Thymus (tissue), 11 donors: ENCODE data around the gene TK1. TPM values are rescaled to one million over a fixed set of nuclear protein-coding genes. Genes with fewer than 3 reads are reported as not detected.

Experiments
- DNase-seq, 9 donors: peaks; one replicate each; pipeline ENCODE4 v3.0.0-alpha.2; 2013; ENCODE audit warnings: low spot score in 9 of 9, low read depth in 6 of 9, missing footprints in 1 of 9
- H3K27ac ChIP-seq, 2 donors: one replicate each; pipeline ENCODE4 v1.5.1; 2013; ENCODE audit warnings: control low read depth in 1 of 2, low read depth in 1 of 2, low read length in 1 of 2, mild to moderate bottlenecking in 1 of 2, moderate library complexity in 1 of 2
- H3K27me3 ChIP-seq, 2 donors: one replicate each; pipeline ENCODE4 v1.5.1; 2013; ENCODE audit warnings: low read length in 1 of 2; ENCODE audit not compliant: control insufficient read depth in 2 of 2, insufficient read depth in 1 of 2
- H3K36me3 ChIP-seq, 2 donors: one replicate each; pipeline ENCODE4 v1.5.1; 2013; ENCODE audit warnings: low read length in 1 of 2, mild to moderate bottlenecking in 1 of 2, moderate library complexity in 1 of 2; ENCODE audit not compliant: control insufficient read depth in 2 of 2, insufficient read depth in 2 of 2
- H3K4me1 ChIP-seq, 2 donors: one replicate each; pipeline ENCODE4 v1.5.1; 2013; ENCODE audit warnings: low read length in 2 of 2; ENCODE audit not compliant: control insufficient read depth in 2 of 2, insufficient read depth in 2 of 2
- H3K4me3 ChIP-seq, 2 donors: one replicate each; pipeline ENCODE4 v1.5.1; 2013; ENCODE audit warnings: low read length in 2 of 2, control low read depth in 1 of 2, mild to moderate bottlenecking in 1 of 2
- H3K9me3 ChIP-seq, 2 donors: one replicate each; pipeline ENCODE4 v1.5.1; 2013; ENCODE audit warnings: low read length in 1 of 2, mild to moderate bottlenecking in 1 of 2; ENCODE audit not compliant: control insufficient read depth in 2 of 2, insufficient read depth in 1 of 2
- WGBS: extraction: QIAGEN DNeasy Blood & Tissue Kit; methylation state at CpG from one replicate; pipeline ENCODE4 v1.1.7; 2013; 5-methylcytosine and 5-hydroxymethylcytosine counted together
- polyA plus RNA-seq: library from polyadenylated mRNA; stranded (reverse); fragments of 200-250 nt; gene quantifications from one replicate; pipeline ENCODE4 v1.2.3, GENCODE V29; 2013
- total RNA-seq: library from RNA; stranded (reverse); fragments of 120-200 nt; gene quantifications from one replicate; pipeline ENCODE4 v1.2.4, GENCODE V29; 2013
- donor health status: healthy.

Gene TK1
- total and polyA plus RNA-seq, 2 donors, result 3.8 to 32.3 TPM

DNA sequence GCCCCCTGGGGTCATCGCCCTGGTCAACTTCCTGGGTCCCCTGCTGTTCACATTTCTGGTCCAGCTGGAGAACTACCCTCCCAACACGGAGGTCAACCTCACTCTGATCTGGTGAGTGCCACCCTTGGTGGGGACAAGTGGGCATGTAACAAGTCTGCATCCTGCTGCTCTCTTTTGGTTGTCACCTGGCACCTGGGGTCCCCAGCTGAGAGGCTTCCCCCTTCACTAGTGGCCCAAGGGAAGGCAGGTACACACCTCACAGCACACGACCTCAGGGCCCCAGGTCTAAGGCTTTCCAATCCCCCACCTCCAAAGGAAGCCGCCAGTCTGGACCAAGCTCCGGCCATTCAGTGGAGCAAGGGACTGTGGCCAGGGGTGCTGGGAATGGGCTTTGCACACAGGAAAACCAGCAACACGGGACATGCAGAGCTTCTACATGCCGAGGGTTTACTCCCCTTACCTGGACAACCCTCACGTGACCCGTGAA is 51.9 kb downstream of the TK1 start:
- Histone ChIP-seq H3K4me1 (peaks cover 26 to 78% of the 10 kb centered on the region in 2 donors), H3K36me3 (peaks cover 62 to 68% of the 10 kb centered on the region in 2 donors), H3K9me3 (peaks cover 0 to 12% of the 10 kb centered on the region in 2 donors), H3K4me3 (no peak overlapping the region), H3K27ac (no peak overlapping the region), H3K27me3 (no peaks in the 10 kb centered on the region)
- DNase-seq, result peak in 1 of 9 donors; percentile 25
- 93% methylated on average over 9 of the region's 9 CpGs for WGBS

GRCh38 chr17:78133971-78134898 is 52.6 kb downstream of the TK1 start:
- WGBS, result 56% methylated on average over 39 of the region's 39 CpGs
- H3K36me3 ChIP-seq, result peaks cover 62 to 67% of the 10 kb centered on the region in 2 donors
- peaks cover 0 to 12% of the 10 kb centered on the region in 2 donors for H3K9me3 ChIP-seq
- H3K4me3 ChIP-seq, result peak overlapping the region; percentile 1 to 97
- H3K27ac ChIP-seq, result peak overlapping the region; percentile 70 to 99
- no peaks in the 10 kb centered on the region for H3K27me3 ChIP-seq
- H3K4me1 ChIP-seq, result peaks cover 33 to 84% of the 10 kb centered on the region in 2 donors
- peak in 3 of 9 donors; percentile 75 to 86 (median 76) for DNase-seq

- no peaks in the 10 kb centered on the region for H3K27me3 ChIP-seq
- H3K36me3 ChIP-seq, result peaks cover 54 to 61% of the 10 kb centered on the region in 2 donors
- H3K4me3 ChIP-seq, result peak overlapping the region; percentile 4 to 97
- peak overlapping the region; percentile 70 to 99 for H3K27ac ChIP-seq
- H3K9me3 ChIP-seq, result peaks cover 0 to 12% of the 10 kb centered on the region in 2 donors
- DNase-seq, result no peak
- peaks cover 39 to 85% of the 10 kb centered on the region in 2 donors for H3K4me1 ChIP-seq
- WGBS, result 91% methylated on average over 30 of the region's 30 CpGs
These were observed 53.5 kb downstream of the TK1 start for GRCh38 chr17:78133179-78133951.

- Histone ChIP-seq H3K4me3 (peak overlapping the region; percentile 93 to 97), H3K4me1 (peaks cover 40 to 88% of the 10 kb centered on the region in 2 donors), H3K9me3 (peaks cover 0 to 12% of the 10 kb centered on the region in 2 donors), H3K27ac (peak overlapping the region; percentile 99), H3K27me3 (peaks cover 0 to under 1% of the 10 kb centered on the region in 2 donors), H3K36me3 (peaks cover 53 to 55% of the 10 kb centered on the region in 2 donors)
- DNase-seq, result no peak
- WGBS, result 79% methylated on average over 9 of the region's 9 CpGs
These were observed 54.1 kb downstream of the TK1 start for GRCh38 chr17:78132767-78133178.

DNA sequence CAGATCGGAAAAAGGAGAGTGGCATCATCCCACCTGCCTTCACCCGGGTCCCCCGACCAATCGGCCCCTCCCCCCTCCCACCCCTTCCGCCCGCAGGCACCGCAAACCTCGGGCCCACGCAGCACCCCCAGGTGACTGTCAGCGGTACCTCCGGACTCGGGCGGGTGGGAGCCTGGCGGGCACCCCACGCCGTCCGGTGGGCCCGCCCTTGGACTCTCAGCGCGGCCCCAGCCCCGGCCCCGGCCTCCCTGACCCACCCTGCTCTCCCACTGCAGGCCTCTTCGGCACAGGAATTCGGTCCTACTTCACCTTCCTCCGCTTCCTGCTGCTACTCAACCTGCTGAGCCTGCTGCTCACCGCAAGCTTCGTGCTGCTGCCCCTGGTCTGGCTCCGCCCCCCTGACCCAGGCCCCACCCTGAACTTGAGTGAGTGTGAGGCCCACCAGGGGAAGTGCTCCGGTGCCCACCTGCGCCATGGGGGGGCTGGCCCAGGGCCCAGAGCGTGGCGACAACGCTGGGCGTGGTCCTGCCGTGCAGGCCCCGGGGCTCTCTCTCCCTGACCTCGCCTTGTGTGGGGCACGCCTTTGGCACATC is 54.7 kb downstream of the TK1 start:
- H3K4me1 ChIP-seq, result peaks cover 42 to 88% of the 10 kb centered on the region in 2 donors
- peaks cover 0 to 3% of the 10 kb centered on the region in 2 donors for H3K27me3 ChIP-seq
- peak in 5 of 9 donors; percentile 68 to 93 (median 86) for DNase-seq
- WGBS, result 3% methylated on average over 38 of the region's 38 CpGs
- H3K4me3 ChIP-seq, result peak overlapping the region; percentile 93 to 97
- H3K27ac ChIP-seq, result peak overlapping the region; percentile 99
- H3K36me3 ChIP-seq, result peaks cover 48 to 49% of the 10 kb centered on the region in 2 donors
- H3K9me3 ChIP-seq, result peaks cover 0 to 17% of the 10 kb centered on the region in 2 donors

DNA sequence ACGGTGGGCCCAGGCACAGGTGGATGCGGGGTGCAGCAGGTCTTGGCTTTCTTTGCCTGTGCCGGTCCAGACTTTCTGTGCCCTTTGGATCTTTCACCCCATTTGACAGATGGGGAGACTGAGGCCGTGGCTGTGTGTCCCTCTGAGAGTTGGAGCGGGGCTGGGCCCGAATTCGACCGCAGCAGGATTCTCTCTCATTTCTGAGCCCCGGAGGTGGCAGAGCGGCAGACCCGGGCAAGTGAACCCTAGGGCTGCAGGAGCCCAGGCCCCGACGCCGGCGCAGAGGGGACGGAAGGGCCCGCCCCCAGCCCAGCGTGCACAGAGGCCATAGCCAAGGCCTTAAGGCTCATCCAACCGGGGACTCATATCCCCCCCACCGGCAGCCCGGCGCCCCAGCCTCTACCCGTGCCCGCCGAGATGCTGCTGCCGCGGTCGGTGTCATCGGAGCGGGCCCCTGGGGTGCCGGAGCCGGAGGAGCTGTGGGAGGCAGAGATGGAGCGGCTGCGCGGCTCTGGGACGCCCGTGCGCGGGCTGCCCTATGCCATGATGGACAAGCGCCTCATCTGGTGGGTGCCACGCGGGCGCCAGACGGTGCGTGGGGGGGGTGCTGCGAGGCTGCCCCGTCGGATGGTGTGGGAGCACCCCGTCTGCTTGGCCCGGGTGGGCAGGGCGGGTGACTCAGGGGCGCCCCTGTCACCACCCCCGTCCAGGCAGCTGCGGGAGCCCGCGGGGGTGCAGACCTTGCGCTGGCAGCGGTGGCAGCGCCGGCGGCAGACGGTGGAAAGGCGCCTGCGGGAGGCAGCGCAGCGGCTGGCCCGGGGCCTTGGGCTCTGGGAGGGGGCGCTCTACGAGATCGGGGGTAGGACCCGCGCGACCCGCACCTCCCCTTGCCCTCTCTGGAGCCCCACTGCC is 55.4 kb downstream of the TK1 start:
- Histone ChIP-seq H3K27me3 (peaks cover 0 to 3% of the 10 kb centered on the region in 2 donors), H3K27ac (peak overlapping the region; percentile 99), H3K36me3 (peaks cover 40 to 45% of the 10 kb centered on the region in 2 donors), H3K4me1 (peaks cover 46 to 88% of the 10 kb centered on the region in 2 donors), H3K4me3 (peak overlapping the region; percentile 93 to 97), H3K9me3 (peaks cover 0 to 17% of the 10 kb centered on the region in 2 donors)
- 3% methylated on average over 74 of the region's 74 CpGs for WGBS
- DNase-seq, result peak in 1 of 9 donors; percentile 65

DNA sequence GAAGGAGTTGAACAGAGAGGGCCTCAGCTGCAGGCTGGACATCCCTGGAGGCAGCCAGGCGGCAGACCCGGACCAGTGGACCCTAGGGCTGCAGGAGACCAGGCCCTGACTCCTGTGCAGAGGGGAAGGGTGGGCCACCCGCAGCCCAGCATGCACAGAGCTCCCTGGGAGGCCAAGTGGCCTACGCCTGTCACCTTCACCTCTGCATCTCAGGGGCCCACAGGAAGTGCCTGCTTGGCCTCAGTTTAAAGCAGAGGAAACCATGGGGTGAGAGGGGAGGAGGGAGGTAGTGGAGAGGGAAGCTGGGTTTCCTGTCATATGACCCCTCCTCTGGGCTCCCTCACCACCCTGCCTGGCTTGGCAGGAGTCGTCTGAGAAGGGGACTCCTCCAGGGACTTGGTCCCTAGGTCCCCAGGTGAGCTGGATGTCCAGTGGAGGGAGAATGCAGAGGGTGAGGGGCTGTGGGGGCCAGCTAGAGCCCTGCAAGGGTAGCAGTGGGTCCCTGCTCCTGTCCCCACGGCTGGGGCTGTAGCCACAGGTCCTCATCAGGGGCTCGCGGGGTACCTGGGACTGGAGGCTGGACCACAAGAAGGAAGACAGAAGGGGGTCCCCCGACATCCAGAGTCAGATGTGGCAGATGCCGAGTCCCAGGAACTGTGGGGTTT is 56.3 kb downstream of the TK1 start, which contains the start of gene TMC8:
TSS of gene TMC8 (plus strand) at position 335 of the 665 bp plus-strand sequence. CDS start 818 bp downstream, outside the sequence.
- Histone ChIP-seq H3K27ac (peak within 1 kb of the TSS; percentile 99), H3K4me1 (peaks cover 51 to 90% of the 10 kb centered on the region in 2 donors)
- peak in 7 of 9 donors; percentile 82 to 95 (median 87) for DNase-seq

More for the DNA sequence above, 56.3 kb downstream of the TK1 start, which contains the start of gene TMC8:
- peaks cover 0 to 3% of the 10 kb centered on the region in 2 donors for H3K27me3 ChIP-seq
- H3K36me3 ChIP-seq, result peaks cover 39 to 45% of the 10 kb centered on the region in 2 donors
- H3K4me3 ChIP-seq, result peak within 1 kb of the TSS; percentile 93 to 97
- 8% methylated on average over 10 of the region's 10 CpGs for WGBS
- peaks cover 0 to 17% of the 10 kb centered on the region in 2 donors for H3K9me3 ChIP-seq
